Ovary (tissue), 3 donors: Measurements from ENCODE around the gene PRR15L.

ENCODE experiments used
- EP300 ChIP-seq: sonication (generic); formaldehyde crosslinking; IDR thresholded peaks from one replicate; pipeline ENCODE4 v1.6.1; 2017; ENCODE audit warnings: antibody characterized with exemption
- TF ChIP-seq, protein P1 (sequence below), 3 donors: fragments of 450-650 bp in 2 of 3; fragments of 200-600 bp in 1 of 3; IDR thresholded peaks; one replicate each; pipeline versions ENCODE4 v1.5.1 to v1.8.0; 2016 to 2022; ENCODE audit warnings: antibody characterized with exemption in 3 of 3, mild to moderate bottlenecking in 1 of 3
- donor health status: DM: no; HTN: no; CAD: no.

DNA sequence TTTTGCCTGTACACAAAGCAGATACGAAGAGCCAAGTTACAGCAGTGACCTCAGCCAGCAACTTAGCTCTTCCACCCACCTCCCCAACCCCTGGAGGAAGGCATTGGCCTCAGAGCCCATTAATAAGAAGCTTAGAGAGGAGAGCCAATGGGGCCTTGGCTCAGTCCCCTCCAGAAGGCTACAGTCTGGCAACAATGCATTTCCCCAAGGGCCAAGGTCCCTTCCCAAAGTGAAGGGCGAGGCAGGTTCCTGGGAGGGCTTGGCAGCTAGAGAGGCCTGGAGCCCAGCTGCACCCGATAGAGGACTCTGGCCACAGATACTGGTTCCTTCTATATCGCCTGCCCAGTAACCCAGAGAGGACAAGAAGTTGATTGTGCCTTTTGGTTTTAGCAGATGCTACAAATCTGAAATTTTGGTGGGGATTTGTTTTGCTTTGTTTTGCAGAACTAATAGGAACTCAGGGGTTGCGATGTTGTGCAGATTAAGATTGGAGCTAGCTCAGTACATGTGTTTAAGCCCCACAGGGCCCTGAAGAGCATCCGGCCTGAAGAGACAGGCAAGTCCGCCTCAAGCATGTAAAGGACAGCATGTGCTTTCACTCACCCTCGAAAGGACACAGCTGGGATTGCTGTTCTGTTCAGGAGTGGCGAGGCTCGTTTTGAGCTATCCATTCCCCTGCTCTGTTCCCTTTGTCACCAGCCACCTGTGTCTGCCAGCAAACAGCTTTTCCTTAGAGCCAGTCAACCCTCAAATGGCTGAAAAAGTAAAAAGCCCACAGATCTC is 28.3 kb downstream of the PRR15L start:
- no peak for TF ChIP-seq EP300
- TF ChIP-seq, protein P1, sequence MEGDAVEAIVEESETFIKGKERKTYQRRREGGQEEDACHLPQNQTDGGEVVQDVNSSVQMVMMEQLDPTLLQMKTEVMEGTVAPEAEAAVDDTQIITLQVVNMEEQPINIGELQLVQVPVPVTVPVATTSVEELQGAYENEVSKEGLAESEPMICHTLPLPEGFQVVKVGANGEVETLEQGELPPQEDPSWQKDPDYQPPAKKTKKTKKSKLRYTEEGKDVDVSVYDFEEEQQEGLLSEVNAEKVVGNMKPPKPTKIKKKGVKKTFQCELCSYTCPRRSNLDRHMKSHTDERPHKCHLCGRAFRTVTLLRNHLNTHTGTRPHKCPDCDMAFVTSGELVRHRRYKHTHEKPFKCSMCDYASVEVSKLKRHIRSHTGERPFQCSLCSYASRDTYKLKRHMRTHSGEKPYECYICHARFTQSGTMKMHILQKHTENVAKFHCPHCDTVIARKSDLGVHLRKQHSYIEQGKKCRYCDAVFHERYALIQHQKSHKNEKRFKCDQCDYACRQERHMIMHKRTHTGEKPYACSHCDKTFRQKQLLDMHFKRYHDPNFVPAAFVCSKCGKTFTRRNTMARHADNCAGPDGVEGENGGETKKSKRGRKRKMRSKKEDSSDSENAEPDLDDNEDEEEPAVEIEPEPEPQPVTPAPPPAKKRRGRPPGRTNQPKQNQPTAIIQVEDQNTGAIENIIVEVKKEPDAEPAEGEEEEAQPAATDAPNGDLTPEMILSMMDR (IDR thresholded peaks at IDR 0.05) = no peak
